ENCODE data around the gene FBXO41.

DNA sequence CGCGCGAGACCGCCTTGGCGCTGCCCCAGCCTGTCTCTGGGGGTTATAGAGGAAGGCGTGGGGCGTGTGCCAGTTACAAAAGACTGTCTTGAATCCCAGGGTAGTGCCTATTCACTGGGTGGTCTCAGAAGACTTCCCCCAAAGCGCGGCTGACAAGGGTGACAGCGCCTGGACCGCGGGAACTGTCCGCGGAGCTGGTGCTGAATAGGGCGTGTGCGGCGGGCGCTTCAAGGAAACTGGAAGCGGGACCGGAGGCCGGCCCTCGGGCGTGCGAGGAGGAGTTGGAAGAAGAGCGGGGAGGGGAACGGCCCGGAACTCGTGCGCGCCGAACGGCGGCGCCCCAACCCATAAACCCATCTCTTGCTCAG lies 6.8 kb upstream of the FBXO41 start:
- TF ChIP-seq, protein P1, sequence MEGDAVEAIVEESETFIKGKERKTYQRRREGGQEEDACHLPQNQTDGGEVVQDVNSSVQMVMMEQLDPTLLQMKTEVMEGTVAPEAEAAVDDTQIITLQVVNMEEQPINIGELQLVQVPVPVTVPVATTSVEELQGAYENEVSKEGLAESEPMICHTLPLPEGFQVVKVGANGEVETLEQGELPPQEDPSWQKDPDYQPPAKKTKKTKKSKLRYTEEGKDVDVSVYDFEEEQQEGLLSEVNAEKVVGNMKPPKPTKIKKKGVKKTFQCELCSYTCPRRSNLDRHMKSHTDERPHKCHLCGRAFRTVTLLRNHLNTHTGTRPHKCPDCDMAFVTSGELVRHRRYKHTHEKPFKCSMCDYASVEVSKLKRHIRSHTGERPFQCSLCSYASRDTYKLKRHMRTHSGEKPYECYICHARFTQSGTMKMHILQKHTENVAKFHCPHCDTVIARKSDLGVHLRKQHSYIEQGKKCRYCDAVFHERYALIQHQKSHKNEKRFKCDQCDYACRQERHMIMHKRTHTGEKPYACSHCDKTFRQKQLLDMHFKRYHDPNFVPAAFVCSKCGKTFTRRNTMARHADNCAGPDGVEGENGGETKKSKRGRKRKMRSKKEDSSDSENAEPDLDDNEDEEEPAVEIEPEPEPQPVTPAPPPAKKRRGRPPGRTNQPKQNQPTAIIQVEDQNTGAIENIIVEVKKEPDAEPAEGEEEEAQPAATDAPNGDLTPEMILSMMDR (IDR thresholded peaks at IDR 0.05; ENCODE audit: low read depth, low read length, missing input control) = no peak
- TF ChIP-seq YY1 (IDR thresholded peaks at IDR 0.05) (no peak), EGR1 (IDR thresholded peaks at IDR 0.05; ENCODE audit: low read depth in 2 of 2) (no peak), RXRA (IDR thresholded peaks at IDR 0.05) (no peak), TAF1 (conservative IDR thresholded peaks at IDR 0.05) (no peak), RAD21 (IDR thresholded peaks at IDR 0.05) (no peak), FOXA1 (IDR thresholded peaks at IDR 0.05) (no peak), JUND (IDR thresholded peaks at IDR 0.05) (no peak)
- TF ChIP-seq, protein P2, sequence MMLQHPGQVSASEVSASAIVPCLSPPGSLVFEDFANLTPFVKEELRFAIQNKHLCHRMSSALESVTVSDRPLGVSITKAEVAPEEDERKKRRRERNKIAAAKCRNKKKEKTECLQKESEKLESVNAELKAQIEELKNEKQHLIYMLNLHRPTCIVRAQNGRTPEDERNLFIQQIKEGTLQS (IDR thresholded peaks at IDR 0.05) = no peak
- TF ChIP-seq, protein P3, sequence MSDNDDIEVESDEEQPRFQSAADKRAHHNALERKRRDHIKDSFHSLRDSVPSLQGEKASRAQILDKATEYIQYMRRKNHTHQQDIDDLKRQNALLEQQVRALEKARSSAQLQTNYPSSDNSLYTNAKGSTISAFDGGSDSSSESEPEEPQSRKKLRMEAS (IDR thresholded peaks at IDR 0.05) = no peak
- TF ChIP-seq, protein P4, sequence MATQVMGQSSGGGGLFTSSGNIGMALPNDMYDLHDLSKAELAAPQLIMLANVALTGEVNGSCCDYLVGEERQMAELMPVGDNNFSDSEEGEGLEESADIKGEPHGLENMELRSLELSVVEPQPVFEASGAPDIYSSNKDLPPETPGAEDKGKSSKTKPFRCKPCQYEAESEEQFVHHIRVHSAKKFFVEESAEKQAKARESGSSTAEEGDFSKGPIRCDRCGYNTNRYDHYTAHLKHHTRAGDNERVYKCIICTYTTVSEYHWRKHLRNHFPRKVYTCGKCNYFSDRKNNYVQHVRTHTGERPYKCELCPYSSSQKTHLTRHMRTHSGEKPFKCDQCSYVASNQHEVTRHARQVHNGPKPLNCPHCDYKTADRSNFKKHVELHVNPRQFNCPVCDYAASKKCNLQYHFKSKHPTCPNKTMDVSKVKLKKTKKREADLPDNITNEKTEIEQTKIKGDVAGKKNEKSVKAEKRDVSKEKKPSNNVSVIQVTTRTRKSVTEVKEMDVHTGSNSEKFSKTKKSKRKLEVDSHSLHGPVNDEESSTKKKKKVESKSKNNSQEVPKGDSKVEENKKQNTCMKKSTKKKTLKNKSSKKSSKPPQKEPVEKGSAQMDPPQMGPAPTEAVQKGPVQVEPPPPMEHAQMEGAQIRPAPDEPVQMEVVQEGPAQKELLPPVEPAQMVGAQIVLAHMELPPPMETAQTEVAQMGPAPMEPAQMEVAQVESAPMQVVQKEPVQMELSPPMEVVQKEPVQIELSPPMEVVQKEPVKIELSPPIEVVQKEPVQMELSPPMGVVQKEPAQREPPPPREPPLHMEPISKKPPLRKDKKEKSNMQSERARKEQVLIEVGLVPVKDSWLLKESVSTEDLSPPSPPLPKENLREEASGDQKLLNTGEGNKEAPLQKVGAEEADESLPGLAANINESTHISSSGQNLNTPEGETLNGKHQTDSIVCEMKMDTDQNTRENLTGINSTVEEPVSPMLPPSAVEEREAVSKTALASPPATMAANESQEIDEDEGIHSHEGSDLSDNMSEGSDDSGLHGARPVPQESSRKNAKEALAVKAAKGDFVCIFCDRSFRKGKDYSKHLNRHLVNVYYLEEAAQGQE (IDR thresholded peaks at IDR 0.05) = peak; percentile 99
- TF ChIP-seq, protein P5, sequence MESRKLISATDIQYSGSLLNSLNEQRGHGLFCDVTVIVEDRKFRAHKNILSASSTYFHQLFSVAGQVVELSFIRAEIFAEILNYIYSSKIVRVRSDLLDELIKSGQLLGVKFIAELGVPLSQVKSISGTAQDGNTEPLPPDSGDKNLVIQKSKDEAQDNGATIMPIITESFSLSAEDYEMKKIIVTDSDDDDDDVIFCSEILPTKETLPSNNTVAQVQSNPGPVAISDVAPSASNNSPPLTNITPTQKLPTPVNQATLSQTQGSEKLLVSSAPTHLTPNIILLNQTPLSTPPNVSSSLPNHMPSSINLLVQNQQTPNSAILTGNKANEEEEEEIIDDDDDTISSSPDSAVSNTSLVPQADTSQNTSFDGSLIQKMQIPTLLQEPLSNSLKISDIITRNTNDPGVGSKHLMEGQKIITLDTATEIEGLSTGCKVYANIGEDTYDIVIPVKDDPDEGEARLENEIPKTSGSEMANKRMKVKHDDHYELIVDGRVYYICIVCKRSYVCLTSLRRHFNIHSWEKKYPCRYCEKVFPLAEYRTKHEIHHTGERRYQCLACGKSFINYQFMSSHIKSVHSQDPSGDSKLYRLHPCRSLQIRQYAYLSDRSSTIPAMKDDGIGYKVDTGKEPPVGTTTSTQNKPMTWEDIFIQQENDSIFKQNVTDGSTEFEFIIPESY (IDR thresholded peaks at IDR 0.05) = no peak

All from liver (tissue), 3 donors.